Renal pelvis (tissue), 4 donors: Measurements from ENCODE around the gene PPP1R14C. TPM values are rescaled to one million over a fixed set of nuclear protein-coding genes. Genes with fewer than 3 reads are reported as not detected.

Experiments
- DNase-seq: peaks from one replicate; pipeline ENCODE4 v3.0.0-alpha.2; 2013
- polyA plus RNA-seq, 3 donors: library from polyadenylated mRNA; unstranded; fragments of 120-200 nt; gene quantifications; one replicate each; pipeline ENCODE4 v1.2.1, GENCODE V29; 2013; ENCODE audit not compliant: insufficient read length in 3 of 3

PPP1R14C gene
- polyA plus RNA-seq, 3 donors, result 22.9 to 25.7 (median 25.5) TPM

- no peak for DNase-seq
Observed at GRCh38 chr6:150291968-150292710, 149.3 kb downstream of the PPP1R14C start.

GRCh38 chr6:150293019-150293418, 150.2 kb downstream of the PPP1R14C start:
- no peak for DNase-seq

- no peak for DNase-seq
Observed at GRCh38 chr6:150293423-150294173, 150.8 kb downstream of the PPP1R14C start.

- no peak for DNase-seq
Observed at GRCh38 chr6:150296890-150297289, 154.0 kb downstream of the PPP1R14C start.

GRCh38 chr6:150297327-150298029, 154.6 kb downstream of the PPP1R14C start:
- no peak for DNase-seq

- DNase-seq, result no peak
Observed at GRCh38 chr6:150298030-150298380, 155.2 kb downstream of the PPP1R14C start.

GRCh38 chr6:150298676-150299075, 155.8 kb downstream of the PPP1R14C start:
- DNase-seq, result no peak

Other genes with a start within 250 kb of the PPP1R14C start
- gene RAET1E, start 244.9 kb upstream of the PPP1R14C start, polyA plus RNA-seq, result under 1 TPM; 0.29 to 0.60 (median 0.58) TPM
- gene RAET1G, start 219.9 kb upstream of the PPP1R14C start, polyA plus RNA-seq, result 1 to 10 TPM in 2 of 3 donors, under 1 TPM in 1; 0.86 to 1.4 (median 1.4) TPM
- under 1 TPM; 0.68 to 0.70 (median 0.68) TPM for gene ULBP2, start 201.0 kb upstream of the PPP1R14C start, polyA plus RNA-seq
- gene ULBP1, start 179.1 kb upstream of the PPP1R14C start, polyA plus RNA-seq, result 1 to 10 TPM; 1.2 to 2.1 (median 1.3) TPM
- not detected for gene RAET1L, start 117.5 kb upstream of the PPP1R14C start, polyA plus RNA-seq
- gene ULBP3, start 73.9 kb upstream of the PPP1R14C start, polyA plus RNA-seq, result 10 to 100 TPM in 2 of 3 donors, 1 to 10 TPM in 1; 9.7 to 13.4 (median 10.8) TPM
- gene IYD, start 226.0 kb downstream of the PPP1R14C start, polyA plus RNA-seq, result 1 to 10 TPM; 2.4 to 5.7 (median 5.6) TPM